Lung (tissue), 12 donors: ENCODE data around the gene RIPK4. TPM values are rescaled to one million over a fixed set of nuclear protein-coding genes. Genes with fewer than 3 reads are reported as not detected.

Source experiments
- ATAC-seq: fragments of 200-7000 bp; cut with Tn5 transposase; one replicate; pipeline ENCODE4 v1.9.1; 2020; ENCODE audit warnings: moderate number of reproducible peaks; ENCODE audit not compliant: insufficient read depth, low FRiP score
- DNase-seq, 3 donors: peaks; one replicate each; pipeline ENCODE4 v3.0.0-alpha.2; 2013 to 2017
- H3K27ac ChIP-seq, 2 donors: one replicate each; pipeline ENCODE4 v1.5.1; 2013; ENCODE audit warnings: mild to moderate bottlenecking in 2 of 2, moderate library complexity in 2 of 2, control low read depth in 1 of 2, inconsistent platforms in 1 of 2, low read depth in 1 of 2, low read length in 1 of 2
- H3K27me3 ChIP-seq, 3 donors: one replicate each; pipeline ENCODE4 v1.5.1; 2013; ENCODE audit warnings: low read length in 2 of 3; ENCODE audit not compliant: control insufficient read depth in 3 of 3, insufficient read depth in 3 of 3
- H3K36me3 ChIP-seq, 4 donors: one replicate each; pipeline ENCODE4 v1.5.1; 2013; ENCODE audit warnings: low read length in 4 of 4, mild to moderate bottlenecking in 1 of 4, moderate library complexity in 1 of 4; ENCODE audit not compliant: control insufficient read depth in 4 of 4, insufficient read depth in 4 of 4
- H3K4me1 ChIP-seq, 5 donors: one replicate each; pipeline ENCODE4 v1.5.1; 2013; ENCODE audit warnings: low read length in 5 of 5, mild to moderate bottlenecking in 2 of 5, moderate library complexity in 1 of 5; ENCODE audit not compliant: control insufficient read depth in 5 of 5, insufficient read depth in 5 of 5
- H3K4me3 ChIP-seq: one replicate; pipeline ENCODE4 v1.5.1; 2013; ENCODE audit warnings: mild to moderate bottlenecking, control low read depth, moderate library complexity
- H3K9ac ChIP-seq, 2 donors: one replicate each; pipeline ENCODE4 v1.5.1; 2013; ENCODE audit warnings: low read length in 2 of 2, control low read depth in 1 of 2; ENCODE audit not compliant: insufficient read depth in 1 of 2
- H3K9me3 ChIP-seq, 4 donors: one replicate each; pipeline ENCODE4 v1.5.1; 2013; ENCODE audit warnings: low read length in 3 of 4, mild to moderate bottlenecking in 1 of 4, moderate library complexity in 1 of 4; ENCODE audit not compliant: control insufficient read depth in 4 of 4, insufficient read depth in 3 of 4
- CTCF ChIP-seq: IDR thresholded peaks from 2 replicates; pipeline ENCODE4 v1.5.1; 2012; ENCODE audit warnings: mild to moderate bottlenecking; ENCODE audit errors: control extremely low read depth, extremely low read depth
- WGBS, 2 donors: extraction: QIAGEN DNeasy Blood & Tissue Kit; methylation state at CpG; one replicate each; pipeline ENCODE4 v1.1.7; 2013; 5-methylcytosine and 5-hydroxymethylcytosine counted together
- polyA plus RNA-seq, 2 donors: library from polyadenylated mRNA; stranded (reverse); fragments of 200-250 nt; gene quantifications; one replicate each; pipeline ENCODE4 v1.2.1, GENCODE V29; 2013
- total RNA-seq, 2 donors: library from RNA; depleted of rRNA in 1 of 2; stranded (reverse); fragments of >200 nt in 1 of 2; gene quantifications; one replicate each; pipeline ENCODE4 v1.2.1, GENCODE V29; 2014 to 2021
- donor health status: control.
- donor health status: control.
- donor health status: Bipolar disorder and iron deficiency.
- donor health status: healthy.
- donor health status: DM: yes; HTN: yes; CAD: no.

Gene RIPK4
- total and polyA plus RNA-seq, 4 donors: 5.0 to 21.6 (median 9.1) TPM

- Histone ChIP-seq H3K4me1 (peaks cover 0 to 32% (median 10%) of the 10 kb centered on the region in 5 donors), H3K9me3 (peaks cover 0 to 3% (median 0%) of the 10 kb centered on the region in 4 donors), H3K36me3 (peaks cover 0 to 2% (median 0%) of the 10 kb centered on the region in 4 donors), H3K27ac (peak overlapping the region in 1 of 2 donors; percentile 82), H3K27me3 (peaks cover 0 to 59% (median 55%) of the 10 kb centered on the region in 3 donors), H3K9ac (no peak overlapping the region), H3K4me3 (no peak overlapping the region)
- 4% methylated on average over 22 of the region's 22 CpGs for WGBS, 2 donors
- TF ChIP-seq CTCF: no peak
- peak; percentile 60 to 70 (median 70) for DNase-seq
- ATAC-seq: peak; percentile 68
Observed at GRCh38 chr21:41761211-41761933, 5.5 kb downstream of the RIPK4 start.

GRCh38 chr21:41760411-41760810 lies 6.4 kb downstream of the RIPK4 start:
- no peak for DNase-seq
- Histone ChIP-seq H3K4me1 (peaks cover 0 to 32% (median 10%) of the 10 kb centered on the region in 5 donors), H3K36me3 (peaks cover 0 to 2% (median 0%) of the 10 kb centered on the region in 4 donors), H3K27ac (no peak overlapping the region), H3K9ac (no peak overlapping the region), H3K4me3 (no peak overlapping the region), H3K9me3 (peaks cover 0 to 3% (median 0%) of the 10 kb centered on the region in 4 donors), H3K27me3 (peaks cover 0 to 50% (median 49%) of the 10 kb centered on the region in 3 donors)
- 66 to 79% methylated on average over 9 of the region's 9 CpGs for WGBS, 2 donors
- no peak for TF ChIP-seq CTCF
- ATAC-seq: no peak

- peaks cover 0 to 3% (median 0%) of the 10 kb centered on the region in 4 donors for H3K36me3 ChIP-seq
- H3K4me1 ChIP-seq: peaks cover 0 to 32% (median 10%) of the 10 kb centered on the region in 5 donors
- no peak overlapping the region for H3K9ac ChIP-seq
- peaks cover 0 to 45% (median 44%) of the 10 kb centered on the region in 3 donors for H3K27me3 ChIP-seq
- no peak for DNase-seq
- 85 to 94% methylated on average over 5 of the region's 5 CpGs for WGBS, 2 donors
- H3K4me3 ChIP-seq: no peak overlapping the region
- no peaks in the 10 kb centered on the region for H3K9me3 ChIP-seq
- H3K27ac ChIP-seq: no peak overlapping the region
- ATAC-seq: no peak
- TF ChIP-seq CTCF: no peak
Observed at GRCh38 chr21:41759926-41760325, 6.9 kb downstream of the RIPK4 start.
